H1 (cell line): ENCODE data around the gene COL26A1. TPM values are rescaled to one million over a fixed set of nuclear protein-coding genes. Genes with fewer than 3 reads are reported as not detected.

Source experiments
- CTCF ChIA-PET: fragments of 300-600 bp; sonication (Branson Sonifier 250); formaldehyde crosslinking; loops from one replicate; lab custom pipeline; 2021; ENCODE audit not compliant: partially characterized antibody; lab: Charles Lee
- POLR2A ChIA-PET: fragments of 300-600 bp; sonication (Branson Sonifier 250); formaldehyde crosslinking; loops from one replicate; lab custom pipeline; 2021; ENCODE audit warnings: inconsistent platforms; ENCODE audit not compliant: partially characterized antibody; lab: Charles Lee
- DNase-seq, 2 experiments: peaks; one replicate each; pipeline versions ENCODE4 v3.0.0 to v3.0.0-alpha.2; 2010 to 2022; ENCODE audit warnings: low spot score in 2 of 2, low read depth in 1 of 2, mixed read lengths in 1 of 2
- FAIRE-seq: peaks from 2 replicates; lab custom pipeline; 2011; peaks lifted over from hg19 to GRCh38; lab: Jason Lieb, UNC
- H2AFZ ChIP-seq: 2 replicates; pipeline ENCODE4 v1.8.1; 2012; ENCODE audit warnings: low read length, inconsistent platforms
- H2AK5ac ChIP-seq: 2 replicates; pipeline ENCODE4 v1.6.1; 2013; ENCODE audit warnings: low read depth, low read length
- H2BK120ac ChIP-seq: replicated peaks from 2 replicates; pipeline ENCODE3; 2013; ENCODE audit warnings: low read depth, low read length, inconsistent platforms
- H2BK12ac ChIP-seq: 2 replicates; pipeline ENCODE4 v1.6.1; 2013; ENCODE audit warnings: low read depth, low read length
- H2BK15ac ChIP-seq: 2 replicates; pipeline ENCODE4 v1.6.1; 2013; ENCODE audit warnings: low read length
- H2BK20ac ChIP-seq: 2 replicates; pipeline ENCODE4 v1.6.1; 2013; ENCODE audit warnings: low read length
- H2BK5ac ChIP-seq: 2 replicates; pipeline ENCODE4 v1.6.1; 2013; ENCODE audit warnings: low read depth, low read length
- H3K14ac ChIP-seq: 2 replicates; pipeline ENCODE4 v1.6.1; 2013; ENCODE audit warnings: inconsistent platforms; ENCODE audit not compliant: insufficient read length
- H3K18ac ChIP-seq: 2 replicates; pipeline ENCODE4 v1.6.1; 2013; ENCODE audit warnings: low read length; ENCODE audit errors: extremely low read depth
- H3K23ac ChIP-seq: 2 replicates; pipeline ENCODE4 v1.6.1; 2013; ENCODE audit warnings: inconsistent platforms; ENCODE audit not compliant: insufficient read length
- H3K23me2 ChIP-seq: 2 replicates; pipeline ENCODE4 v1.6.1; 2013; ENCODE audit warnings: low read depth, low read length
- H3K27ac ChIP-seq: 2 replicates; pipeline ENCODE4 v1.6.1; 2011; ENCODE audit warnings: low read depth, low read length, inconsistent platforms
- H3K27me3 ChIP-seq, 4 experiments: replicated peaks in 1 of 4; 1 replicate in 1 of 4; 2 replicates in 3 of 4; pipeline versions ENCODE4 v1.6.1 to v1.8.1; 2011 to 2013; ENCODE audit warnings: low read length in 3 of 4, mild to moderate bottlenecking in 3 of 4, inconsistent platforms in 2 of 4, mixed read lengths in 2 of 4, moderate library complexity in 1 of 4; ENCODE audit not compliant: control insufficient read depth in 3 of 4, insufficient read depth in 3 of 4; ENCODE audit errors: extremely low read depth in 1 of 4
- H3K36me3 ChIP-seq, 4 experiments: 2 replicates each; pipeline versions ENCODE4 v1.6.1 to v1.8.1; 2011 to 2013; ENCODE audit warnings: mild to moderate bottlenecking in 4 of 4, low read length in 3 of 4, moderate library complexity in 2 of 4, control low read depth in 1 of 4, inconsistent platforms in 1 of 4; ENCODE audit not compliant: insufficient read depth in 4 of 4, control insufficient read depth in 2 of 4
- H3K4ac ChIP-seq: replicated peaks from 2 replicates; pipeline ENCODE3; 2013; ENCODE audit warnings: low read length, low read depth, mixed read lengths, inconsistent platforms; ENCODE audit not compliant: insufficient read length
- H3K4me1 ChIP-seq, 4 experiments: replicated peaks in 1 of 4; 1 replicate in 1 of 4; 2 replicates in 3 of 4; pipeline versions ENCODE4 v1.6.1 to v1.8.1; 2011 to 2013; ENCODE audit warnings: low read length in 3 of 4, inconsistent platforms in 2 of 4, mixed read lengths in 1 of 4; ENCODE audit not compliant: insufficient read depth in 4 of 4, control insufficient read depth in 3 of 4
- H3K4me2 ChIP-seq, 2 experiments: 2 replicates each; pipeline versions ENCODE4 v1.6.1 to v1.8.1; 2011 to 2013; ENCODE audit warnings: low read depth in 2 of 2, low read length in 2 of 2, control low read depth in 1 of 2, inconsistent platforms in 1 of 2, mild to moderate bottlenecking in 1 of 2; ENCODE audit not compliant: insufficient read depth in 1 of 2
- H3K4me3 ChIP-seq, 4 experiments: fragments of 200-600, 300-600 bp in 1 of 4; sonication (generic), shearing (Covaris generic), sonication (Bioruptor Twin) in 1 of 4; 2 replicates each; pipeline versions ENCODE4 v1.5.1 to v1.8.1; 2011 to 2016; ENCODE audit warnings: low read length in 4 of 4, low read depth in 3 of 4, control low read depth in 2 of 4, inconsistent platforms in 2 of 4, mild to moderate bottlenecking in 2 of 4, mixed read lengths in 1 of 4, moderate library complexity in 1 of 4; ENCODE audit not compliant: insufficient read depth in 2 of 4; ENCODE audit errors: extremely low read depth in 1 of 4
- H3K56ac ChIP-seq: replicated peaks from 2 replicates; pipeline ENCODE3; 2013; ENCODE audit warnings: low read depth, mild to moderate bottlenecking, mixed read lengths, low read length, inconsistent platforms; ENCODE audit not compliant: insufficient read length
- H3K79me1 ChIP-seq: 2 replicates; pipeline ENCODE4 v1.6.1; 2013; ENCODE audit warnings: low read depth, low read length, control low read depth
- H3K79me2 ChIP-seq, 2 experiments: 2 replicates each; pipeline versions ENCODE4 v1.6.1 to v1.8.1; 2012 to 2013; ENCODE audit warnings: low read length in 2 of 2, mild to moderate bottlenecking in 2 of 2, inconsistent platforms in 1 of 2; ENCODE audit not compliant: insufficient read depth in 2 of 2, control insufficient read depth in 1 of 2
- H3K9ac ChIP-seq, 4 experiments: replicated peaks in 1 of 4; 1 replicate in 1 of 4; 2 replicates in 3 of 4; pipeline versions ENCODE4 v1.6.1 to v1.8.1; 2011 to 2013; ENCODE audit warnings: low read depth in 3 of 4, low read length in 3 of 4, control low read depth in 2 of 4, mild to moderate bottlenecking in 2 of 4, moderate library complexity in 2 of 4, inconsistent platforms in 1 of 4; ENCODE audit errors: extremely low read depth in 1 of 4
- H3K9me3 ChIP-seq, 2 experiments: 2 replicates each; pipeline versions ENCODE4 v1.6.1 to v1.8.1; 2012 to 2013; ENCODE audit warnings: mild to moderate bottlenecking in 2 of 2, moderate library complexity in 2 of 2, control low read depth in 1 of 2, inconsistent platforms in 1 of 2, low read depth in 1 of 2, low read length in 1 of 2, mixed read lengths in 1 of 2; ENCODE audit not compliant: insufficient read depth in 2 of 2
- H4K20me1 ChIP-seq, 2 experiments: replicated peaks in 1 of 2; 2 replicates each; pipeline versions ENCODE3 to v1.8.1; 2011 to 2013; ENCODE audit warnings: inconsistent platforms in 2 of 2, low read length in 2 of 2, mild to moderate bottlenecking in 1 of 2; ENCODE audit not compliant: insufficient read depth in 2 of 2, control insufficient read depth in 1 of 2
- H4K5ac ChIP-seq: 2 replicates; pipeline ENCODE4 v1.6.1; 2013; ENCODE audit warnings: low read length, low read depth, mixed read lengths, inconsistent platforms; ENCODE audit not compliant: insufficient read length
- H4K8ac ChIP-seq: 2 replicates; pipeline ENCODE4 v1.8.0; 2013; ENCODE audit warnings: mild to moderate bottlenecking, moderate library complexity, low read length, inconsistent platforms; ENCODE audit not compliant: insufficient read depth; ENCODE audit errors: extremely low read depth
- H4K91ac ChIP-seq: replicated peaks from 2 replicates; pipeline ENCODE3; 2013; ENCODE audit warnings: low read length, mixed read lengths, inconsistent platforms; ENCODE audit not compliant: insufficient read length
- CTBP2 ChIP-seq: IDR thresholded peaks from 2 replicates; pipeline ENCODE4 v1.7.0; 2011; ENCODE audit warnings: borderline replicate concordance, mild to moderate bottlenecking, moderate library complexity, mixed read lengths, low read length; ENCODE audit not compliant: insufficient read depth, insufficient read length
- KDM1A ChIP-seq: fragments of 200-600, 300-600 bp; sonication (generic); IDR thresholded peaks from 2 replicates; pipeline ENCODE4 v1.7.1; 2016; ENCODE audit warnings: mild to moderate bottlenecking, low read length, borderline replicate concordance
- POLR2AphosphoS5 ChIP-seq: IDR thresholded peaks from 2 replicates; pipeline ENCODE4 v1.6.1; 2011; ENCODE audit warnings: low read depth, low read length
- SIX5 ChIP-seq: IDR thresholded peaks from 2 replicates; pipeline ENCODE4 v1.6.1; 2011; ENCODE audit warnings: mild to moderate bottlenecking, low read depth, low read length
- WGBS, 2 experiments: shearing (Covaris generic) in 1 of 2; methylation state at CpG; one replicate each; pipeline versions ENCODE4 v1.1.6 to v1.1.7; 2013 to 2015; ENCODE audit warnings: low lambda C conversion rate in 2 of 2, mixed read lengths in 2 of 2, inconsistent platforms in 1 of 2, low coverage in 1 of 2, missing lambda C conversion rate in 1 of 2; ENCODE audit not compliant: insufficient replicate concordance in 2 of 2, insufficient coverage in 1 of 2, insufficient read length in 1 of 2; ENCODE audit errors: extremely low coverage in 1 of 2, missing lambda C conversion rate in 1 of 2; 5-methylcytosine and 5-hydroxymethylcytosine counted together
- polyA plus RNA-seq, 7 experiments: library from polyadenylated mRNA; depleted of rRNA in 3 of 7; stranded (reverse) in 5 of 7; unstranded in 2 of 7; fragments of >200 nt in 5 of 7; fragments of 200-250 nt in 2 of 7; gene quantifications; 1 replicate in 5 of 7; 2 replicates in 1 of 7; 4 replicates in 1 of 7; pipeline versions ENCODE4 v1.2.1 to v1.2.3, GENCODE V29; 2011 to 2013; ENCODE audit warnings: missing spikeins in 2 of 7, mixed read lengths in 2 of 7
- total RNA-seq: library from RNA; stranded (reverse); fragmentation: NEBNext Ultra II Directional; extraction: Animal tissue kit (Norgen Biotek cat#: 25700); gene quantifications from 2 replicates; pipeline ENCODE4 v1.2.1, GENCODE V29; 2021

The COL26A1 gene
- total and polyA plus RNA-seq, 2 of the 8 experiments (the other 6 are each of a cell fraction or from before 2014, with no cell fraction given) = 51.1 to 68.8 TPM

GRCh38 chr7:101606498-101606923, 243.8 kb downstream of the COL26A1 start:
- no peak overlapping the region for H2BK120ac ChIP-seq
- peaks cover 3 to 16% (median 9%) of the 10 kb centered on the region in 4 experiments for H3K4me1 ChIP-seq
- no peaks in the 10 kb centered on the region for H3K9me3 ChIP-seq
- no peak overlapping the region for H3K14ac ChIP-seq
- no peaks in the 10 kb centered on the region for H3K23me2 ChIP-seq
- FAIRE-seq = no peak
- ChIA-PET POLR2A (interaction anchor here (1.0 to 1.1 kb wide), 2 partner anchors 9 to 14 kb away, joined by 3 read pairs; no protein-coding TSS in a partner anchor), CTCF (interaction anchor here (1.0 to 5.5 kb wide), 7 partner anchors 8 to 101 kb away, joined by 3 to 50 read pairs (median 4); no protein-coding TSS in a partner anchor)
- no peaks in the 10 kb centered on the region for H3K36me3 ChIP-seq
- no peaks in the 10 kb centered on the region for H3K79me1 ChIP-seq
- H3K23ac ChIP-seq = no peak overlapping the region
- H3K4ac ChIP-seq = no peak overlapping the region
- H4K91ac ChIP-seq = no peak overlapping the region
- no peak overlapping the region for H2AFZ ChIP-seq
- H2BK12ac ChIP-seq = no peak overlapping the region
- no peak overlapping the region for H4K5ac ChIP-seq
- no peak for DNase-seq
- 89% methylated on average over 2 of the region's 2 CpGs; no CpG with 5 or more reads in 1 of the 2 experiments for WGBS, 2 experiments
- H2BK20ac ChIP-seq = no peak overlapping the region
- no peaks in the 10 kb centered on the region for H3K27me3 ChIP-seq
- TF ChIP-seq CTBP2 (no peak), KDM1A (no peak), SIX5 (no peak), POLR2AphosphoS5 (no peak)
- H3K18ac ChIP-seq = no peak overlapping the region
- H2AK5ac ChIP-seq = no peak overlapping the region
- no peak overlapping the region for H3K27ac ChIP-seq
- no peak overlapping the region for H2BK5ac ChIP-seq
- no peaks in the 10 kb centered on the region for H3K79me2 ChIP-seq
- 0 out of 2 replicates have a peak overlapping the region, but pooled peaks have one; percentile 98 for H2BK15ac ChIP-seq
- H4K8ac ChIP-seq = no peak overlapping the region
- no peaks in the 10 kb centered on the region for H4K20me1 ChIP-seq
- H3K4me3 ChIP-seq = no peak overlapping the region
- no peak overlapping the region for H3K9ac ChIP-seq
- no peak overlapping the region for H3K56ac ChIP-seq
- H3K4me2 ChIP-seq = no peak overlapping the region
